GM12891 (cell line): ENCODE data around the gene DTX2.
"Not testable (repeated sequence)": the region's sequence is repeated elsewhere in the genome, so short reads cannot be mapped to it uniquely, and the experiment has no call there.

Source experiments
- POLR2A ChIP-seq: IDR thresholded peaks from 2 replicates; pipeline ENCODE4 v1.6.1; 2011; ENCODE audit warnings: low read depth, low read length, control low read depth
- POLR2AphosphoS5 ChIP-seq: IDR thresholded peaks from 2 replicates; pipeline ENCODE4 v1.6.1; 2011; ENCODE audit warnings: low read depth, low read length, control low read depth
- POU2F2 ChIP-seq: IDR thresholded peaks from 2 replicates; pipeline ENCODE4 v1.6.1; 2011; ENCODE audit warnings: low read depth, mild to moderate bottlenecking, control low read depth, low read length, moderate library complexity
- SPI1 ChIP-seq: IDR thresholded peaks from 2 replicates; pipeline ENCODE4 v1.6.1; 2011; ENCODE audit warnings: low read depth, low read length, control low read depth

DNA sequence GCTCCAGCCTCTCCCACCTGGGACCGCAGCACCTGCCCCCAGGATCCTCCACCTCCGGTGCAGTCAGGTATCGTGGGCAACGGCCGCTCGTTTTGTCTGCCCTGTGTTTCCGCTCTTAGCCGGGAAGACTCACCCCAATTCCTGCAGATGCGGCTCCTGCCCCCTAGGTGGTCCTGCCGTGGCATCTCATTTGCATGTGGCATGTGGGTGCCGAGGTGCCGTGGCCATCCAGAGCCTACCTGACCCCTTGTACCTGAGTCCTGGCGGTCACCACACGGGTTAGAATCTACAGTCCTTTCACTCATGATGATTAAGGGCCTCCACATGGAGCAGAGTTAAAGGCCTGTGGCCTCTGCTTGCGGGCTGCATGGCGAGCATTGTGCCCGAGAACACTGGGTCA lies 21.6 kb downstream of the DTX2 start:
- TF ChIP-seq POU2F2, SPI1, POLR2A, POLR2AphosphoS5: not testable (repeated sequence)
